Measurements from ENCODE around the gene ATG4A. TPM values are rescaled to one million over a fixed set of nuclear protein-coding genes. Genes with fewer than 3 reads are reported as not detected.

Gene ATG4A
- total RNA-seq, 4 donors from 2014 or later = 9.7 to 13.4 (median 10.3) TPM

GRCh38 chrX:108157628-108158027, 66.0 kb downstream of the ATG4A start:
- TF ChIP-seq CTCF (IDR thresholded peaks at IDR 0.05; ENCODE audit: low read depth) = no peak

- TF ChIP-seq CTCF (IDR thresholded peaks at IDR 0.05; ENCODE audit: low read depth) = no peak
These were observed 67.6 kb downstream of the ATG4A start for GRCh38 chrX:108159028-108159670.

GRCh38 chrX:108160309-108160708, 68.7 kb downstream of the ATG4A start:
- no peak for TF ChIP-seq CTCF (IDR thresholded peaks at IDR 0.05; ENCODE audit: low read depth)

- no peak for TF ChIP-seq CTCF (IDR thresholded peaks at IDR 0.05; ENCODE audit: low read depth)
These were observed 70.7 kb downstream of the ATG4A start for GRCh38 chrX:108162265-108162664.

- no peak for TF ChIP-seq CTCF (IDR thresholded peaks at IDR 0.05; ENCODE audit: low read depth)
These were observed 71.9 kb downstream of the ATG4A start for GRCh38 chrX:108163333-108164082.

- no peak for TF ChIP-seq CTCF (IDR thresholded peaks at IDR 0.05; ENCODE audit: low read depth)
These were observed 74.0 kb downstream of the ATG4A start for GRCh38 chrX:108165383-108166111.
